Measurements from ENCODE around the gene RSPO3.
"Not testable (repeated sequence)": the region's sequence is repeated elsewhere in the genome, so short reads cannot be mapped to it uniquely, and the experiment has no call there.

The RSPO3 gene

GRCh38 chr6:127200114-127200513, 81.6 kb downstream of the RSPO3 start:
- DNase-seq (ENCODE audit: extremely low read depth in 1 of 2, low read depth in 1 of 2) = no peak

GRCh38 chr6:127201321-127201720, 82.8 kb downstream of the RSPO3 start:
- DNase-seq (ENCODE audit: extremely low read depth in 1 of 2, low read depth in 1 of 2) = no peak

- DNase-seq (ENCODE audit: extremely low read depth in 1 of 2, low read depth in 1 of 2) = no peak
Measured at GRCh38 chr6:127202676-127203075, 84.2 kb downstream of the RSPO3 start.

GRCh38 chr6:127204281-127204680, 85.8 kb downstream of the RSPO3 start:
- DNase-seq (ENCODE audit: extremely low read depth in 1 of 2, low read depth in 1 of 2) = no peak

GRCh38 chr6:127205036-127205435, 86.6 kb downstream of the RSPO3 start:
- no peak for DNase-seq (ENCODE audit: extremely low read depth in 1 of 2, low read depth in 1 of 2)

GRCh38 chr6:127206531-127207095, 88.1 kb downstream of the RSPO3 start:
- no peak for DNase-seq (ENCODE audit: extremely low read depth in 1 of 2, low read depth in 1 of 2)

- DNase-seq (ENCODE audit: extremely low read depth in 1 of 2, low read depth in 1 of 2) = no peak
Measured at GRCh38 chr6:127207591-127208120, 89.2 kb downstream of the RSPO3 start.

GRCh38 chr6:127210725-127211124, 92.3 kb downstream of the RSPO3 start:
- no peak for DNase-seq (ENCODE audit: extremely low read depth in 1 of 2, low read depth in 1 of 2)

- no peak for DNase-seq (ENCODE audit: extremely low read depth in 1 of 2, low read depth in 1 of 2)
Measured at GRCh38 chr6:127212376-127212775, 93.9 kb downstream of the RSPO3 start.

- not testable (repeated sequence) for DNase-seq (ENCODE audit: extremely low read depth in 1 of 2, low read depth in 1 of 2)
Measured at GRCh38 chr6:127214032-127214431, 95.6 kb downstream of the RSPO3 start.

- DNase-seq (ENCODE audit: extremely low read depth in 1 of 2, low read depth in 1 of 2) = not testable (repeated sequence)
Measured at GRCh38 chr6:127214531-127214930, 96.1 kb downstream of the RSPO3 start.

GRCh38 chr6:127215931-127216330, 97.5 kb downstream of the RSPO3 start:
- DNase-seq (ENCODE audit: extremely low read depth in 1 of 2, low read depth in 1 of 2) = no peak

GRCh38 chr6:127216810-127217789, 98.6 kb downstream of the RSPO3 start:
- no peak for DNase-seq (ENCODE audit: extremely low read depth in 1 of 2, low read depth in 1 of 2)

- no peak for DNase-seq (ENCODE audit: extremely low read depth in 1 of 2, low read depth in 1 of 2)
Measured at GRCh38 chr6:127219869-127220268, 101.4 kb downstream of the RSPO3 start.

GRCh38 chr6:127221201-127221600, 102.7 kb downstream of the RSPO3 start:
- no peak for DNase-seq (ENCODE audit: extremely low read depth in 1 of 2, low read depth in 1 of 2)

- no peak for DNase-seq (ENCODE audit: extremely low read depth in 1 of 2, low read depth in 1 of 2)
Measured at GRCh38 chr6:127222418-127222817, 103.9 kb downstream of the RSPO3 start.

GRCh38 chr6:127225497-127225896, 107.0 kb downstream of the RSPO3 start:
- DNase-seq (ENCODE audit: extremely low read depth in 1 of 2, low read depth in 1 of 2) = no peak

GRCh38 chr6:127233819-127234218, 115.3 kb downstream of the RSPO3 start:
- not testable (repeated sequence) for DNase-seq (ENCODE audit: extremely low read depth in 1 of 2, low read depth in 1 of 2)

- no peak for DNase-seq (ENCODE audit: extremely low read depth in 1 of 2, low read depth in 1 of 2)
Measured at GRCh38 chr6:127243501-127243900, 125.0 kb downstream of the RSPO3 start.

Measured in stimulated activated CD8-positive, alpha-beta memory T cell treated with anti-CD3 and anti-CD28 coated beads, Interleukin-7, amount 100 ng/mL, for 48 hours (primary cell).